Measurements from ENCODE around the gene CHGA. TPM values are rescaled to one million over a fixed set of nuclear protein-coding genes. Genes with fewer than 3 reads are reported as not detected.

Gene CHGA
- total RNA-seq, 1 experiment from 2014 or later: not detected

GRCh38 chr14:92939699-92940098, 16.7 kb downstream of the CHGA start:
- BruUV-seq (replicated peaks): no TSS peak

GRCh38 chr14:92940543-92940942, 17.6 kb downstream of the CHGA start:
- DNase-seq (ENCODE audit: low read depth, low spot score) (no peak), ATAC-seq (no peak)
- H3K27me3 ChIP-seq (ENCODE audit: insufficient read depth, low read length): no peaks in the 10 kb centered on the region
- H3K36me3 ChIP-seq (ENCODE audit: control insufficient read depth in 1 of 2, insufficient read depth in 2 of 2, low read length in 2 of 2): no peaks in the 10 kb centered on the region; a peak in 1 of 4 replicates
- ChIA-PET RAD21 (ENCODE audit: low non-redundant PET in 1 of 2, low total read pairs in 2 of 2, uncharacterized antibody in 2 of 2, unreplicated experiment in 2 of 2) (no interaction called here), POLR2A (no interaction called here), CTCF (no interaction called here)
- H4K20me1 ChIP-seq (ENCODE audit: insufficient read depth): no peaks in the 10 kb centered on the region
- no peaks in the 10 kb centered on the region for H3K9me3 ChIP-seq (ENCODE audit: control insufficient read depth in 1 of 2, insufficient read depth in 1 of 2, low read depth in 1 of 2, low read length in 2 of 2)
- H3K4me3 ChIP-seq (replicated peaks in 1 of 2; ENCODE audit: low read depth in 1 of 2, low read length in 2 of 2): no peak overlapping the region
- TF ChIP-seq MAX (IDR thresholded peaks at IDR 0.05) (no peak), SIN3A (IDR thresholded peaks at IDR 0.05; ENCODE audit: low read depth) (no peak), ZBTB33 (IDR thresholded peaks at IDR 0.05; ENCODE audit: extremely low read depth, insufficient replicate concordance, low read length) (no peak), ZNF274 (IDR thresholded peaks at IDR 0.05; ENCODE audit: low read depth, low read length) (no peak), ATF3 (IDR thresholded peaks at IDR 0.05) (no peak), CBX3 (IDR thresholded peaks at IDR 0.05; ENCODE audit: low read depth) (no peak), TCF7L2 (IDR thresholded peaks at IDR 0.05; ENCODE audit: borderline replicate concordance, extremely low read depth, insufficient read depth, insufficient read length) (no peak), POLR2AphosphoS5 (IDR thresholded peaks at IDR 0.05; ENCODE audit: low read depth, low read length) (no peak), ZFX (IDR thresholded peaks at IDR 0.05) (no peak), YY1 (IDR thresholded peaks at IDR 0.05; ENCODE audit: extremely low read depth, insufficient replicate concordance, low read depth, low read length) (no peak), RAD21 (IDR thresholded peaks at IDR 0.05; ENCODE audit: low read depth) (no peak)
- H3K27ac ChIP-seq (ENCODE audit: low read depth, low read length): no peak overlapping the region
- no peaks in the 10 kb centered on the region for H3K9me2 ChIP-seq (ENCODE audit: insufficient read depth)
- intact Hi-C loops (cut with micrococcal nuclease): no loop called here
- H3K79me2 ChIP-seq (ENCODE audit: insufficient read depth, low read length): no peaks in the 10 kb centered on the region
- no peak overlapping the region for H3K9ac ChIP-seq (ENCODE audit: low read length)
- H3K4me1 ChIP-seq (ENCODE audit: control insufficient read depth in 1 of 2, insufficient read depth in 2 of 2, low read length in 2 of 2): peaks cover 7 to 17% of the 10 kb centered on the region in 2 experiments; a peak in 3 of 4 replicates
- no TSS peak for BruUV-seq (replicated peaks)
- H3K4me2 ChIP-seq (ENCODE audit: low read length): no peak overlapping the region
- H2AFZ ChIP-seq (ENCODE audit: low read depth, low read length, poor library complexity, severe bottlenecking): no peak overlapping the region

More at GRCh38 chr14:92939699-92940098, 16.7 kb downstream of the CHGA start:
- CTCF ChIA-PET: no interaction called here
- RAD21 ChIA-PET (ENCODE audit: low non-redundant PET in 1 of 2, low total read pairs in 2 of 2, uncharacterized antibody in 2 of 2, unreplicated experiment in 2 of 2): no interaction called here
- Histone ChIP-seq H2AFZ (ENCODE audit: low read depth, low read length, poor library complexity, severe bottlenecking) (no peak overlapping the region), H3K9me3 (ENCODE audit: control insufficient read depth in 1 of 2, insufficient read depth in 1 of 2, low read depth in 1 of 2, low read length in 2 of 2) (no peaks in the 10 kb centered on the region), H3K4me2 (ENCODE audit: low read length) (no peak overlapping the region), H3K79me2 (ENCODE audit: insufficient read depth, low read length) (no peaks in the 10 kb centered on the region), H3K4me1 (ENCODE audit: control insufficient read depth in 1 of 2, insufficient read depth in 2 of 2, low read length in 2 of 2) (peaks cover 7 to 17% of the 10 kb centered on the region in 2 experiments; a peak in 3 of 4 replicates), H4K20me1 (ENCODE audit: insufficient read depth) (no peaks in the 10 kb centered on the region), H3K27me3 (ENCODE audit: insufficient read depth, low read length) (no peaks in the 10 kb centered on the region), H3K9me2 (ENCODE audit: insufficient read depth) (no peaks in the 10 kb centered on the region), H3K36me3 (ENCODE audit: control insufficient read depth in 1 of 2, insufficient read depth in 2 of 2, low read length in 2 of 2) (no peaks in the 10 kb centered on the region; a peak in 1 of 4 replicates), H3K9ac (ENCODE audit: low read length) (no peak overlapping the region), H3K27ac (ENCODE audit: low read depth, low read length) (no peak overlapping the region), H3K4me3 (replicated peaks in 1 of 2; ENCODE audit: low read depth in 1 of 2, low read length in 2 of 2) (no peak overlapping the region)
- DNase-seq (ENCODE audit: low read depth, low spot score): no peak
- no peak for ATAC-seq
- intact Hi-C loops (cut with micrococcal nuclease): no loop called here
- TF ChIP-seq EZH2phosphoT487 (IDR thresholded peaks at IDR 0.05; ENCODE audit: borderline replicate concordance): no peak
- TF ChIP-seq ZBTB33 (IDR thresholded peaks at IDR 0.05; ENCODE audit: extremely low read depth, insufficient replicate concordance, low read length): no peak
- POLR2A ChIA-PET: no interaction called here

Measured in HCT116 (cell line).